Sigmoid colon (tissue), 4 donors: ENCODE results near the gene LHFPL6.

ENCODE experiments used
- CTCF ChIP-seq, 4 experiments: fragments of 450-650 bp in 3 of 4; fragments of 200-600 bp in 1 of 4; IDR thresholded peaks; one replicate each; pipeline ENCODE4 v1.5.1; 2016 to 2019; ENCODE audit warnings: antibody characterized with exemption in 4 of 4, mild to moderate bottlenecking in 3 of 4, moderate library complexity in 2 of 4
- EP300 ChIP-seq, 4 donors: sonication (generic); formaldehyde crosslinking; IDR thresholded peaks; one replicate each; pipeline ENCODE4 v1.6.1; 2017; ENCODE audit warnings: antibody characterized with exemption in 4 of 4
- POLR2A ChIP-seq, 2 donors: fragments of 450-650 bp; IDR thresholded peaks; one replicate each; pipeline ENCODE4 v1.6.1; 2016; ENCODE audit warnings: antibody characterized with exemption in 2 of 2, mild to moderate bottlenecking in 2 of 2, moderate library complexity in 2 of 2
- POLR2AphosphoS5 ChIP-seq, 4 donors: sonication (generic); formaldehyde crosslinking; IDR thresholded peaks; one replicate each; pipeline ENCODE4 v1.6.1; 2017; ENCODE audit warnings: antibody characterized with exemption in 4 of 4

- no peak for TF ChIP-seq POLR2AphosphoS5 (IDR thresholded peaks at IDR 0.05)
- no peak for TF ChIP-seq CTCF (IDR thresholded peaks at IDR 0.05)
- TF ChIP-seq EP300 (IDR thresholded peaks at IDR 0.05), result no peak
- no peak for TF ChIP-seq POLR2A (IDR thresholded peaks at IDR 0.05)
Measured at GRCh38 chr13:39462906-39463305, 140.1 kb downstream of the LHFPL6 start.
